ENCODE measurements around the gene TSPAN2.
"Not testable (repeated sequence)": the region's sequence is repeated elsewhere in the genome, so short reads cannot be mapped to it uniquely, and the experiment has no call there.

TSPAN2 gene

GRCh38 chr1:115029526-115029925, 59.8 kb downstream of the TSPAN2 start, which contains the start of gene TSHB:
TSHB (plus strand) TSS chr1:115029826; CDS start chr1:115033363, 3,537 bp downstream.
- no peak for DNase-seq

- no peak for DNase-seq
These were observed 65.7 kb downstream of the TSPAN2 start for GRCh38 chr1:115023593-115023992.

- DNase-seq = no peak
These were observed 68.2 kb downstream of the TSPAN2 start for GRCh38 chr1:115021145-115021544.

GRCh38 chr1:115019549-115019948, 69.8 kb downstream of the TSPAN2 start:
- DNase-seq = not testable (repeated sequence)

- no peak for DNase-seq
These were observed 75.5 kb downstream of the TSPAN2 start for GRCh38 chr1:115013792-115014191.

- no peak for DNase-seq
These were observed 76.9 kb downstream of the TSPAN2 start for GRCh38 chr1:115012434-115012833.

- no peak for DNase-seq
These were observed 77.3 kb downstream of the TSPAN2 start for GRCh38 chr1:115012006-115012405.

- no peak for DNase-seq
These were observed 83.1 kb downstream of the TSPAN2 start for GRCh38 chr1:115006191-115006590.

Measured in NCI-H1105 (cell line).